Measurements from ENCODE around the gene ZCCHC17.

DNA sequence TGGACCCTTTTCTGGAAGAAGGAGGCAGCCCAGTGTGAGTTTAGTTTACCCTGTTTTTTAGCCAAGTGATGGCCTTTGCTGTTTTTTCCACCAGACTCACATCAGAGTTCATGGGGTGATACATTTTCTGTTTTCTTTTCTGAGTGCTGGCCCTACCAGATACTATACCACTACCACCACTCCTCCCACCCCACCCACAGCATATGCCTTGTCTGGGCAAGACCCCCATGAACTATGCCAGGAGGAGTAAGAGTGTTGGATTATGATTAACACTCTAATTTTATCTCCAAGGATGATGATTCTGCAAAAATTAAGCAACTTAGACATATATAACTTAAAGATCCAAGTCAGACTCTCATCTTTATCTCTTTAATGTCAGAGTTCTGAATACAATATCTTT, 50.0 kb downstream of the ZCCHC17 start:
- TF ChIP-seq CTCF (conservative IDR thresholded peaks at IDR 0.05; ENCODE audit: low read length): no peak
- no peak for TF ChIP-seq EZH2phosphoT487 (IDR thresholded peaks at IDR 0.05; ENCODE audit: borderline replicate concordance)

Measured in Loucy (cell line).